Caco-2 (cell line): Measurements from ENCODE around the gene BCAS3. TPM values are rescaled to one million over a fixed set of nuclear protein-coding genes. Genes with fewer than 3 reads are reported as not detected.
"Not testable (repeated sequence)": the region's sequence is repeated elsewhere in the genome, so short reads cannot be mapped to it uniquely, and the experiment has no call there.

Source experiments
- BruUV-seq: library from RNA; stranded (reverse); fragments of 400-500 nt; replicated peaks from 2 replicates; lab custom pipeline; 2021; lab: Mats Ljungman, UMichigan
- CTCF ChIA-PET: fragments of 300-600 bp; sonication (Branson Sonifier 250); formaldehyde crosslinking; loops from one replicate; lab custom pipeline; 2022; ENCODE audit warnings: antibody characterized with exemption; lab: Charles Lee
- POLR2A ChIA-PET: fragments of 300-600 bp; sonication (Branson Sonifier 250); formaldehyde crosslinking; loops from one replicate; lab custom pipeline; 2022; ENCODE audit warnings: antibody characterized with exemption; lab: Charles Lee
- DNase-seq, 2 experiments: peaks; one replicate each; pipeline versions ENCODE4 v3.0.0 to v3.0.0-alpha.2; 2020 to 2022
- H3K27me3 ChIP-seq: replicated peaks from 2 replicates; pipeline ENCODE4 v1.6.0; 2011; ENCODE audit warnings: low read length; ENCODE audit not compliant: control insufficient read depth, insufficient read depth
- H3K36me3 ChIP-seq: 2 replicates; pipeline ENCODE4 v1.5.1; 2011; ENCODE audit warnings: low read length; ENCODE audit not compliant: control insufficient read depth, insufficient read depth
- H3K4me1 ChIP-seq: fragments of 250-450 bp; sonication (Bioruptor Pico); 2 replicates; pipeline ENCODE4 v1.5.1; 2020; ENCODE audit warnings: mild to moderate bottlenecking
- H3K4me3 ChIP-seq: 2 replicates; pipeline ENCODE4 v1.5.1; 2011; ENCODE audit warnings: low read depth, mild to moderate bottlenecking, control low read depth, low read length
- H3K9me3 ChIP-seq: fragments of 250-450 bp; sonication (Bioruptor Pico); 2 replicates; pipeline ENCODE4 v1.5.1; 2020; ENCODE audit warnings: mild to moderate bottlenecking, moderate library complexity
- H3K27ac Mint-ChIP-seq: one replicate; pipeline ENCODE4 v1.8.0; 2022; ENCODE audit warnings: mixed read lengths; ENCODE audit not compliant: unreplicated experiment
- H3K27me3 Mint-ChIP-seq: one replicate; pipeline ENCODE4 v1.8.0; 2022; ENCODE audit warnings: mixed read lengths; ENCODE audit not compliant: insufficient read depth, unreplicated experiment
- H3K36me3 Mint-ChIP-seq: one replicate; pipeline ENCODE4 v1.8.0; 2022; ENCODE audit warnings: mild to moderate bottlenecking, mixed read lengths; ENCODE audit not compliant: insufficient read depth, unreplicated experiment
- H3K4me1 Mint-ChIP-seq: one replicate; pipeline ENCODE4 v1.8.0; 2022; ENCODE audit warnings: low read depth, mixed read lengths; ENCODE audit not compliant: unreplicated experiment
- H3K4me3 Mint-ChIP-seq: one replicate; pipeline ENCODE4 v1.8.0; 2022; ENCODE audit warnings: mild to moderate bottlenecking, moderate library complexity, mixed read lengths; ENCODE audit not compliant: unreplicated experiment
- H3K9me3 Mint-ChIP-seq: one replicate; pipeline ENCODE4 v1.8.0; 2022; ENCODE audit warnings: mixed read lengths; ENCODE audit not compliant: unreplicated experiment
- CTCF ChIP-seq, 2 experiments: fragments of 200-600 bp in 1 of 2; IDR thresholded peaks; 1 replicate in 1 of 2; 2 replicates in 1 of 2; pipeline versions ENCODE4 v1.5.1 to v1.8.0; 2011 to 2022; ENCODE audit warnings: antibody characterized with exemption in 1 of 2, control low read depth in 1 of 2, inconsistent platforms in 1 of 2, low read depth in 1 of 2, low read length in 1 of 2, mild to moderate bottlenecking in 1 of 2, moderate library complexity in 1 of 2; ENCODE audit not compliant: insufficient read depth in 1 of 2, severe bottlenecking in 1 of 2, unreplicated experiment in 1 of 2
- intact Hi-C: fragments of 100-400 bp; cut with micrococcal nuclease; formaldehyde crosslinking; loops from one replicate; pipeline ENCODE4 v1.10.0; 2022; ENCODE audit not compliant: unreplicated experiment
- total RNA-seq: library from RNA; stranded (reverse); gene quantifications from 2 replicates; pipeline ENCODE4 v1.2.3, GENCODE V29; 2022

BCAS3 gene
- total RNA-seq, 1 experiment from 2014 or later = 44.1 TPM

- BruUV-seq = no TSS peak
- Histone ChIP-seq H3K27me3 (no peaks in the 10 kb centered on the region), H3K36me3 (no peaks in the 10 kb centered on the region), H3K4me3 (no peak overlapping the region), H3K9me3 (no peaks in the 10 kb centered on the region), H3K4me1 (0 out of 2 replicates have a peak, but pooled peaks cover 4% of the 10 kb centered on the region)
- ChIA-PET POLR2A (no interaction called here), CTCF (no interaction called here)
- Mint-ChIP-seq H3K27ac (no peak overlapping the region), H3K4me3 (no peak overlapping the region), H3K36me3 (no peaks in the 10 kb centered on the region), H3K27me3 (peaks cover 5% of the 10 kb centered on the region), H3K4me1 (no peaks in the 10 kb centered on the region), H3K9me3 (no peaks in the 10 kb centered on the region)
- no peak for DNase-seq
- no peak for TF ChIP-seq CTCF (IDR thresholded peaks at IDR 0.05; ENCODE audit: insufficient read depth in 1 of 2, low read depth in 1 of 2, low read length in 1 of 2, severe bottlenecking in 1 of 2, unreplicated experiment in 1 of 2)
- intact Hi-C loops = no loop called here
These were observed 125.4 kb downstream of the BCAS3 start for GRCh38 chr17:60803059-60803458.

GRCh38 chr17:60804831-60805230, 127.2 kb downstream of the BCAS3 start:
- Histone ChIP-seq H3K36me3 (no peaks in the 10 kb centered on the region), H3K27me3 (no peaks in the 10 kb centered on the region), H3K4me1 (no peaks in the 10 kb centered on the region), H3K4me3 (no peak overlapping the region), H3K9me3 (no peaks in the 10 kb centered on the region)
- no TSS peak for BruUV-seq
- Mint-ChIP-seq H3K27me3 (peaks cover 5% of the 10 kb centered on the region), H3K27ac (no peak overlapping the region), H3K4me1 (no peaks in the 10 kb centered on the region), H3K36me3 (no peaks in the 10 kb centered on the region), H3K9me3 (no peaks in the 10 kb centered on the region), H3K4me3 (no peak overlapping the region)
- DNase-seq = no peak
- TF ChIP-seq CTCF (IDR thresholded peaks at IDR 0.05; ENCODE audit: insufficient read depth in 1 of 2, low read depth in 1 of 2, low read length in 1 of 2, severe bottlenecking in 1 of 2, unreplicated experiment in 1 of 2) = no peak
- POLR2A ChIA-PET = no interaction called here
- intact Hi-C loops = no loop called here
- CTCF ChIA-PET = no interaction called here

DNA sequence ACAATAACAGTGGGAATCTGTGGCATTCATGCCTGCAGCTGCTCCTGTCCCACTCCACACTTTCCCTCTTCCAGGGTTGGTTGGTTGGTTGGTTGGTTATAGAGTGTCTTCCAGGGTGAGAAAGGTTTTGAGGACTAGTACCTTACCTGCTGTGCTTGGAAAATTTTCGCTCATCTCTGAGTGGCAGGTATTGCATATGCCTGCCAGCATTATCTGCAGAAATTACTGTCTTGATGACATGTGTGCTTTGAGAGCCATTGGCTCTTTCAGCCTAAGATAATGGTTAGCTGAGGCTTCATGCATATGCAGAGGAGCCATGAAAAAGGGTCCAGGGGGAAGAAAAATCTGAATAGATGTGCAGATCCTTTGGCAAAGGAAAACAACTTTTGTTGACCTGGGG, 131.8 kb downstream of the BCAS3 start:
- Mint-ChIP-seq H3K4me3 (no peak overlapping the region), H3K4me1 (no peaks in the 10 kb centered on the region), H3K9me3 (peaks cover 21% of the 10 kb centered on the region), H3K36me3 (no peaks in the 10 kb centered on the region), H3K27me3 (no peaks in the 10 kb centered on the region), H3K27ac (no peak overlapping the region)
- TF ChIP-seq CTCF (IDR thresholded peaks at IDR 0.05; ENCODE audit: insufficient read depth in 1 of 2, low read depth in 1 of 2, low read length in 1 of 2, severe bottlenecking in 1 of 2, unreplicated experiment in 1 of 2) = no peak
- no peak for DNase-seq
- Histone ChIP-seq H3K4me1 (no peaks in the 10 kb centered on the region), H3K4me3 (no peak overlapping the region), H3K9me3 (0 out of 2 replicates have a peak, but pooled peaks cover 4% of the 10 kb centered on the region), H3K27me3 (no peaks in the 10 kb centered on the region), H3K36me3 (no peaks in the 10 kb centered on the region)
- intact Hi-C loops = no loop called here
- ChIA-PET CTCF (no interaction called here), POLR2A (no interaction called here)
- no TSS peak for BruUV-seq

DNA sequence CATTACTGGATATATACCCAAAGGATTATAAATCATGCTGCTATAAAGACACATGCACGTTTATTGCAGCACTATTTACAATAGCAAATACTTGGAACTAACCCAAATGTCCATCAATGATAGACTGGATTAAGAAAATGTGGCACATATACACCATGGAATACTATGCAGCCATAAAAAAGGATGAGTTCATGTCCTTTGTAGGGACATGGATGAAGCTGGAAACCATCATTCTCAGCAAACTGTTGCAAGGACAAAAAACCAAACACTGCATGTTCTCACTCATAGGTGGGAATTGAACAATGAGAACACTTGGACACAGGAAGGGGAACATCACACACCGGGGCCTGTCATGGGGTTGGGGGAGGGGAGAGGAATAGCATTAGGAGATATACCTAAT, 137.3 kb downstream of the BCAS3 start:
- POLR2A ChIA-PET, H3K36me3 ChIP-seq, intact Hi-C loops, H3K27ac Mint-ChIP-seq, H3K27me3 ChIP-seq, H3K36me3 Mint-ChIP-seq, DNase-seq, H3K4me3 Mint-ChIP-seq, H3K27me3 Mint-ChIP-seq, BruUV-seq, H3K4me1 Mint-ChIP-seq, H3K9me3 ChIP-seq, H3K4me1 ChIP-seq, CTCF ChIA-PET, H3K4me3 ChIP-seq: not testable (repeated sequence)
- peaks cover 21% of the 10 kb centered on the region for H3K9me3 Mint-ChIP-seq
